IMR-90 (cell line): ENCODE data around the gene EMX1. TPM values are rescaled to one million over a fixed set of nuclear protein-coding genes. Genes with fewer than 3 reads are reported as not detected.

Experiments used
- ATAC-seq: fragments of 200-7000 bp; cut with Tn5 transposase; 2 replicates; pipeline ENCODE4 v1.9.1; 2020; ENCODE audit warnings: low read depth, mild to moderate bottlenecking, moderate library complexity
- BruUV-seq: library from RNA; stranded (reverse); fragments of 400-500 nt; replicated peaks from 2 replicates; lab custom pipeline; 2021; lab: Mats Ljungman, UMichigan
- CTCF ChIA-PET: fragments of 300-600 bp; formaldehyde crosslinking; extraction: SDS; loops from one replicate; lab custom pipeline; 2021; ENCODE audit warnings: antibody characterized with exemption; lab: Yijun Ruan, JAX
- POLR2A ChIA-PET: fragments of 300-600 bp; sonication (Branson Sonifier 250); formaldehyde crosslinking; loops from one replicate; lab custom pipeline; 2022; ENCODE audit warnings: antibody characterized with exemption; ENCODE audit not compliant: unreplicated experiment; lab: Charles Lee
- DNase-seq: peaks from one replicate; pipeline ENCODE4 v3.0.0; 2013
- H2AFZ ChIP-seq: replicated peaks from 2 replicates; pipeline ENCODE3; 2013; ENCODE audit warnings: low read length, mild to moderate bottlenecking; ENCODE audit not compliant: poor library complexity
- H2AK5ac ChIP-seq: 2 replicates; pipeline ENCODE4 v1.6.1; 2013; ENCODE audit warnings: low read depth, low read length, inconsistent platforms
- H2AK9ac ChIP-seq: replicated peaks from 2 replicates; pipeline ENCODE3; 2013; ENCODE audit warnings: mild to moderate bottlenecking, low read depth, low read length, moderate library complexity; ENCODE audit not compliant: poor library complexity
- H2BK120ac ChIP-seq: 2 replicates; pipeline ENCODE4 v1.6.1; 2013; ENCODE audit warnings: low read depth, low read length, inconsistent platforms
- H2BK15ac ChIP-seq: 3 replicates; pipeline ENCODE4 v1.6.1; 2013; ENCODE audit warnings: low read depth, low read length, inconsistent platforms
- H2BK20ac ChIP-seq: 2 replicates; pipeline ENCODE4 v1.6.1; 2013; ENCODE audit warnings: low read depth, mild to moderate bottlenecking, inconsistent platforms, low read length, moderate library complexity
- H2BK5ac ChIP-seq: 2 replicates; pipeline ENCODE4 v1.6.1; 2013; ENCODE audit warnings: mild to moderate bottlenecking, low read depth, low read length, inconsistent platforms; ENCODE audit not compliant: poor library complexity, severe bottlenecking
- H3K14ac ChIP-seq: replicated peaks from 2 replicates; pipeline ENCODE4 v1.6.1; 2013; ENCODE audit warnings: low read depth, low read length, inconsistent platforms
- H3K18ac ChIP-seq: 2 replicates; pipeline ENCODE4 v1.6.1; 2013; ENCODE audit warnings: low read depth, low read length, control low read depth
- H3K23ac ChIP-seq: 2 replicates; pipeline ENCODE4 v1.6.1; 2013; ENCODE audit warnings: low read depth, low read length, inconsistent platforms
- H3K27ac ChIP-seq: 2 replicates; pipeline ENCODE4 v1.5.1; 2013; ENCODE audit warnings: mild to moderate bottlenecking, control low read depth, low read length; ENCODE audit not compliant: insufficient read depth
- H3K27me3 ChIP-seq: 2 replicates; pipeline ENCODE4 v1.6.1; 2013; ENCODE audit warnings: low read length; ENCODE audit not compliant: control insufficient read depth, insufficient read depth
- H3K36me3 ChIP-seq: 2 replicates; pipeline ENCODE4 v1.6.1; 2013; ENCODE audit warnings: low read length, mixed read lengths; ENCODE audit not compliant: control insufficient read depth, insufficient read depth
- H3K4ac ChIP-seq: 2 replicates; pipeline ENCODE4 v1.6.1; 2013; ENCODE audit warnings: low read depth, low read length, inconsistent platforms
- H3K4me1 ChIP-seq: 2 replicates; pipeline ENCODE4 v1.6.1; 2013; ENCODE audit warnings: low read length, mixed read lengths; ENCODE audit not compliant: control insufficient read depth, insufficient read depth
- H3K4me2 ChIP-seq: 2 replicates; pipeline ENCODE4 v1.6.1; 2013; ENCODE audit warnings: low read depth, mild to moderate bottlenecking, control low read depth, low read length, moderate library complexity
- H3K4me3 ChIP-seq: 2 replicates; pipeline ENCODE4 v1.5.1; 2013; ENCODE audit warnings: low read depth, mild to moderate bottlenecking, control low read depth, low read length, moderate library complexity; ENCODE audit not compliant: insufficient read depth
- H3K56ac ChIP-seq: 2 replicates; pipeline ENCODE4 v1.6.1; 2013; ENCODE audit warnings: low read length, inconsistent platforms; ENCODE audit not compliant: insufficient read depth; ENCODE audit errors: extremely low read depth
- H3K79me1 ChIP-seq, 2 experiments: 2 replicates each; pipeline ENCODE4 v1.6.1; 2013; ENCODE audit warnings: low read length in 2 of 2, inconsistent platforms in 1 of 2, low read depth in 1 of 2
- H3K9ac ChIP-seq: 2 replicates; pipeline ENCODE4 v1.6.1; 2013; ENCODE audit warnings: low read depth, low read length, control low read depth
- H3K9me1 ChIP-seq: 2 replicates; pipeline ENCODE4 v1.6.1; 2013; ENCODE audit warnings: low read length, inconsistent platforms; ENCODE audit not compliant: insufficient read depth
- H3K9me3 ChIP-seq: 2 replicates; pipeline ENCODE4 v1.6.1; 2013; ENCODE audit warnings: low read length; ENCODE audit not compliant: control insufficient read depth, insufficient read depth
- H4K20me1 ChIP-seq: 2 replicates; pipeline ENCODE4 v1.6.1; 2013; ENCODE audit warnings: low read length, inconsistent platforms; ENCODE audit not compliant: insufficient read depth
- H4K5ac ChIP-seq: 2 replicates; pipeline ENCODE4 v1.6.1; 2013; ENCODE audit warnings: mild to moderate bottlenecking, low read depth, low read length, control low read depth
- H4K8ac ChIP-seq, 2 experiments: 2 replicates each; pipeline ENCODE4 v1.6.1; 2013; ENCODE audit warnings: low read depth in 2 of 2, low read length in 2 of 2, control low read depth in 1 of 2, inconsistent platforms in 1 of 2
- H4K91ac ChIP-seq: 2 replicates; pipeline ENCODE4 v1.6.1; 2013; ENCODE audit warnings: low read depth, low read length, inconsistent platforms; ENCODE audit not compliant: insufficient read depth
- BHLHE40 ChIP-seq: fragments of 150-350 bp; IDR thresholded peaks from 2 replicates; pipeline ENCODE4 v1.6.1; 2016; ENCODE audit warnings: mild to moderate bottlenecking, low read depth, low read length
- CEBPB ChIP-seq: IDR thresholded peaks from 2 replicates; pipeline ENCODE4 v1.6.1; 2012; ENCODE audit warnings: low read depth, low read length, improper control_type of control experiment
- CHD1 ChIP-seq: IDR thresholded peaks from 2 replicates; pipeline ENCODE4 v1.6.1; 2012; ENCODE audit warnings: low read depth, low read length, improper control_type of control experiment
- FOS ChIP-seq: fragments of 150-350 bp; IDR thresholded peaks from 2 replicates; pipeline ENCODE4 v1.6.1; 2016; ENCODE audit warnings: low read depth, low read length
- MAFK ChIP-seq: IDR thresholded peaks from 2 replicates; pipeline ENCODE4 v1.6.1; 2012; ENCODE audit warnings: low read depth, low read length, improper control_type of control experiment
- MAZ ChIP-seq: IDR thresholded peaks from 2 replicates; pipeline ENCODE4 v1.6.1; 2012; ENCODE audit warnings: low read depth, mild to moderate bottlenecking, low read length, improper control_type of control experiment, moderate library complexity, borderline replicate concordance
- MXI1 ChIP-seq: IDR thresholded peaks from 2 replicates; pipeline ENCODE4 v1.6.1; 2012; ENCODE audit warnings: low read depth, mild to moderate bottlenecking, low read length, moderate library complexity, borderline replicate concordance
- NFE2L2 ChIP-seq: fragments of 150-350 bp; IDR thresholded peaks from 2 replicates; pipeline ENCODE4 v1.6.1; 2016; ENCODE audit warnings: low read depth, mild to moderate bottlenecking, low read length
- POLR2A ChIP-seq: IDR thresholded peaks from 2 replicates; pipeline ENCODE4 v1.6.1; 2012; ENCODE audit warnings: mild to moderate bottlenecking, low read depth, low read length
- RAD21 ChIP-seq: IDR thresholded peaks from 2 replicates; pipeline ENCODE4 v1.6.1; 2012; ENCODE audit warnings: low read length, improper control_type of control experiment
- RCOR1 ChIP-seq: IDR thresholded peaks from 2 replicates; pipeline ENCODE4 v1.6.1; 2012; ENCODE audit warnings: mild to moderate bottlenecking, low read length, improper control_type of control experiment; ENCODE audit not compliant: insufficient replicate concordance
- RFX5 ChIP-seq: IDR thresholded peaks from 2 replicates; pipeline ENCODE4 v1.8.0; 2012; ENCODE audit warnings: low read depth, mild to moderate bottlenecking, low read length, moderate library complexity
- SMC3 ChIP-seq: fragments of 150-350 bp; IDR thresholded peaks from 2 replicates; pipeline ENCODE4 v1.6.1; 2016; ENCODE audit warnings: low read depth, mild to moderate bottlenecking, antibody characterized with exemption, low read length, moderate library complexity
- WGBS, 2 experiments: methylation state at CpG; one replicate each; pipeline versions ENCODE4 v1.1.5 to v1.1.7; 2013; ENCODE audit warnings: missing lambda C conversion rate in 2 of 2; ENCODE audit not compliant: insufficient read length in 1 of 2; ENCODE audit errors: extremely low coverage in 2 of 2; 5-methylcytosine and 5-hydroxymethylcytosine counted together
- dilution Hi-C: fragments of 300-500 bp; cut with HindIII; formaldehyde crosslinking; loops from one replicate; pipeline ENCODE4 v1.14.3; 2018; ENCODE audit warnings: low sequenced_read_pairs; ENCODE audit not compliant: unreplicated experiment
- in situ Hi-C: fragments of 300-500 bp; cut with MboI; formaldehyde crosslinking; loops from 3 replicates; pipeline ENCODE4 v1.14.3; 2019; ENCODE audit warnings: low sequenced_read_pairs, inconsistent platforms, mixed read lengths
- intact Hi-C: fragments of 100-400 bp; cut with micrococcal nuclease; formaldehyde crosslinking; loops from 2 replicates; pipeline ENCODE4 v1.10.0; 2022
- polyA plus RNA-seq, 3 experiments: library from polyadenylated mRNA; depleted of rRNA; stranded (reverse); fragments of >200 nt; gene quantifications; 2 replicates each; pipeline ENCODE4 v1.2.3, GENCODE V29; 2012; ENCODE audit warnings: low replicate concordance in 1 of 3
- total RNA-seq: library from RNA; depleted of rRNA; stranded (reverse); fragments of >200 nt; gene quantifications from 2 replicates; pipeline ENCODE4 v1.2.3, GENCODE V29; 2012
- TF ChIP-seq, protein P1 (sequence below): fragments of 150-350 bp; IDR thresholded peaks from 2 replicates; pipeline ENCODE4 v1.6.1; 2016; ENCODE audit warnings: low read depth, mild to moderate bottlenecking, low read length, moderate library complexity, borderline replicate concordance
- TF ChIP-seq, protein P2 (sequence below): conservative IDR thresholded peaks from 2 replicates; pipeline ENCODE4 v1.5.1; 2012; ENCODE audit warnings: mild to moderate bottlenecking, low read depth, low read length, improper control_type of control experiment
- TF ChIP-seq, protein P3 (sequence below): fragments of 150-350 bp; IDR thresholded peaks from 2 replicates; pipeline ENCODE4 v1.6.1; 2017; ENCODE audit warnings: mild to moderate bottlenecking, antibody characterized with exemption, low read length, low read depth

The EMX1 gene
- total and polyA plus RNA-seq, 2 of the 4 experiments (the other 2 are of a cell fraction) = not detected

DNA sequence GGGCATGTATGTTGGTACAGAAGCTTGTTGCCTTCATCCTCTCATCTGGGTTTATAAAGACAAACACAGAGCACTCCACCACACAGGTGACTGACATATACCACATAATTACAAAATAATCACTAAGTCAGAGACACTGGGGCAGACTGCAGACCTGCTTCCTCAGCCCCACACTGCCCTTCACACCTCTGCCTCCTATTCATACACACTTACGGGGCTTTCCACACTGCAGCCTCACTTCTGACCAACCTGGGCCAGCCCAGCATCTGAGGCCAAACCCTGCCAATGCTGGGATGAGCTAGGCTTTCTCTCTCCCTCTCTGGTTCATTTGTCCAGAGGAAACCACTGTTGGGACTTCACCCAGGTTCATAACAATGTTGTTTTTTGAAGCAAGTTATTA lies 4.5 kb downstream of the EMX1 start:
- dilution Hi-C loops (no loop called here), in situ Hi-C loops (no loop called here)
- CTCF ChIA-PET = no interaction called here

More for the DNA sequence above, 4.5 kb downstream of the EMX1 start:
- Histone ChIP-seq H3K79me1 (no peaks in the 10 kb centered on the region), H3K4ac (no peak overlapping the region), H2BK15ac (no peak overlapping the region), H3K4me2 (no peak overlapping the region), H3K9me1 (no peaks in the 10 kb centered on the region), H3K27me3 (peaks cover 98% of the 10 kb centered on the region), H4K91ac (no peak overlapping the region), H3K14ac (no peak overlapping the region), H3K4me1 (peaks cover 2% of the 10 kb centered on the region; the same call in 1 of the 2 replicates), H3K23ac (no peak overlapping the region), H2BK120ac (no peak overlapping the region), H4K5ac (no peak overlapping the region), H2AFZ (no peak overlapping the region), H2BK20ac (no peak overlapping the region), H3K18ac (no peak overlapping the region), H2AK9ac (no peak overlapping the region), H3K27ac (no peak overlapping the region), H3K9ac (no peak overlapping the region), H4K20me1 (peaks cover 37% of the 10 kb centered on the region; the same call in 1 of the 2 replicates), H3K9me3 (peaks cover 25% of the 10 kb centered on the region), H4K8ac (no peak overlapping the region), H3K4me3 (no peak overlapping the region), H2AK5ac (no peak overlapping the region), H3K36me3 (no peaks in the 10 kb centered on the region), H2BK5ac (no peak overlapping the region), H3K56ac (no peak overlapping the region)
- DNase-seq (no peak), ATAC-seq (no peak)
- BruUV-seq = no TSS peak
- intact Hi-C loops = no loop called here
- TF ChIP-seq, protein P1, sequence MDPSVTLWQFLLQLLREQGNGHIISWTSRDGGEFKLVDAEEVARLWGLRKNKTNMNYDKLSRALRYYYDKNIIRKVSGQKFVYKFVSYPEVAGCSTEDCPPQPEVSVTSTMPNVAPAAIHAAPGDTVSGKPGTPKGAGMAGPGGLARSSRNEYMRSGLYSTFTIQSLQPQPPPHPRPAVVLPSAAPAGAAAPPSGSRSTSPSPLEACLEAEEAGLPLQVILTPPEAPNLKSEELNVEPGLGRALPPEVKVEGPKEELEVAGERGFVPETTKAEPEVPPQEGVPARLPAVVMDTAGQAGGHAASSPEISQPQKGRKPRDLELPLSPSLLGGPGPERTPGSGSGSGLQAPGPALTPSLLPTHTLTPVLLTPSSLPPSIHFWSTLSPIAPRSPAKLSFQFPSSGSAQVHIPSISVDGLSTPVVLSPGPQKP = no peak
- TF ChIP-seq CHD1 = no peak
- no peak for TF ChIP-seq NFE2L2
- no peak for TF ChIP-seq CEBPB
- no peak for TF ChIP-seq BHLHE40
- TF ChIP-seq SMC3 = no peak
- no peak for TF ChIP-seq MAFK
- TF ChIP-seq, protein P2, sequence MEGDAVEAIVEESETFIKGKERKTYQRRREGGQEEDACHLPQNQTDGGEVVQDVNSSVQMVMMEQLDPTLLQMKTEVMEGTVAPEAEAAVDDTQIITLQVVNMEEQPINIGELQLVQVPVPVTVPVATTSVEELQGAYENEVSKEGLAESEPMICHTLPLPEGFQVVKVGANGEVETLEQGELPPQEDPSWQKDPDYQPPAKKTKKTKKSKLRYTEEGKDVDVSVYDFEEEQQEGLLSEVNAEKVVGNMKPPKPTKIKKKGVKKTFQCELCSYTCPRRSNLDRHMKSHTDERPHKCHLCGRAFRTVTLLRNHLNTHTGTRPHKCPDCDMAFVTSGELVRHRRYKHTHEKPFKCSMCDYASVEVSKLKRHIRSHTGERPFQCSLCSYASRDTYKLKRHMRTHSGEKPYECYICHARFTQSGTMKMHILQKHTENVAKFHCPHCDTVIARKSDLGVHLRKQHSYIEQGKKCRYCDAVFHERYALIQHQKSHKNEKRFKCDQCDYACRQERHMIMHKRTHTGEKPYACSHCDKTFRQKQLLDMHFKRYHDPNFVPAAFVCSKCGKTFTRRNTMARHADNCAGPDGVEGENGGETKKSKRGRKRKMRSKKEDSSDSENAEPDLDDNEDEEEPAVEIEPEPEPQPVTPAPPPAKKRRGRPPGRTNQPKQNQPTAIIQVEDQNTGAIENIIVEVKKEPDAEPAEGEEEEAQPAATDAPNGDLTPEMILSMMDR = no peak
- no peak for TF ChIP-seq RAD21
- no peak for TF ChIP-seq MXI1
- TF ChIP-seq RFX5 = no peak
- no peak for TF ChIP-seq MAZ
- TF ChIP-seq POLR2A = no peak
- TF ChIP-seq FOS = no peak
- TF ChIP-seq, protein P3, sequence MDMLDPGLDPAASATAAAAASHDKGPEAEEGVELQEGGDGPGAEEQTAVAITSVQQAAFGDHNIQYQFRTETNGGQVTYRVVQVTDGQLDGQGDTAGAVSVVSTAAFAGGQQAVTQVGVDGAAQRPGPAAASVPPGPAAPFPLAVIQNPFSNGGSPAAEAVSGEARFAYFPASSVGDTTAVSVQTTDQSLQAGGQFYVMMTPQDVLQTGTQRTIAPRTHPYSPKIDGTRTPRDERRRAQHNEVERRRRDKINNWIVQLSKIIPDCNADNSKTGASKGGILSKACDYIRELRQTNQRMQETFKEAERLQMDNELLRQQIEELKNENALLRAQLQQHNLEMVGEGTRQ = no peak
- no peak for TF ChIP-seq RCOR1
- WGBS, 2 experiments = 13% methylated on average over 1 of the region's 1 CpG; no CpG with 5 or more reads in 1 of the 2 experiments
- POLR2A ChIA-PET = no interaction called here
